Thymus (tissue), 11 donors: ENCODE measurements around the gene IFNLR1. TPM values are rescaled to one million over a fixed set of nuclear protein-coding genes. Genes with fewer than 3 reads are reported as not detected.

Experiments
- DNase-seq, 9 donors: peaks; one replicate each; pipeline ENCODE4 v3.0.0-alpha.2; 2013; ENCODE audit warnings: low spot score in 9 of 9, low read depth in 6 of 9, missing footprints in 1 of 9
- H3K27ac ChIP-seq, 2 donors: one replicate each; pipeline ENCODE4 v1.5.1; 2013; ENCODE audit warnings: control low read depth in 1 of 2, low read depth in 1 of 2, low read length in 1 of 2, mild to moderate bottlenecking in 1 of 2, moderate library complexity in 1 of 2
- H3K27me3 ChIP-seq, 2 donors: one replicate each; pipeline ENCODE4 v1.5.1; 2013; ENCODE audit warnings: low read length in 1 of 2; ENCODE audit not compliant: control insufficient read depth in 2 of 2, insufficient read depth in 1 of 2
- H3K36me3 ChIP-seq, 2 donors: one replicate each; pipeline ENCODE4 v1.5.1; 2013; ENCODE audit warnings: low read length in 1 of 2, mild to moderate bottlenecking in 1 of 2, moderate library complexity in 1 of 2; ENCODE audit not compliant: control insufficient read depth in 2 of 2, insufficient read depth in 2 of 2
- H3K4me1 ChIP-seq, 2 donors: one replicate each; pipeline ENCODE4 v1.5.1; 2013; ENCODE audit warnings: low read length in 2 of 2; ENCODE audit not compliant: control insufficient read depth in 2 of 2, insufficient read depth in 2 of 2
- H3K4me3 ChIP-seq, 2 donors: one replicate each; pipeline ENCODE4 v1.5.1; 2013; ENCODE audit warnings: low read length in 2 of 2, control low read depth in 1 of 2, mild to moderate bottlenecking in 1 of 2
- H3K9me3 ChIP-seq, 2 donors: one replicate each; pipeline ENCODE4 v1.5.1; 2013; ENCODE audit warnings: low read length in 1 of 2, mild to moderate bottlenecking in 1 of 2; ENCODE audit not compliant: control insufficient read depth in 2 of 2, insufficient read depth in 1 of 2
- WGBS: extraction: QIAGEN DNeasy Blood & Tissue Kit; methylation state at CpG from one replicate; pipeline ENCODE4 v1.1.7; 2013; 5-methylcytosine and 5-hydroxymethylcytosine counted together
- polyA plus RNA-seq: library from polyadenylated mRNA; stranded (reverse); fragments of 200-250 nt; gene quantifications from one replicate; pipeline ENCODE4 v1.2.3, GENCODE V29; 2013
- total RNA-seq: library from RNA; stranded (reverse); fragments of 120-200 nt; gene quantifications from one replicate; pipeline ENCODE4 v1.2.4, GENCODE V29; 2013
- donor health status: healthy.

The IFNLR1 gene
- total and polyA plus RNA-seq, 2 donors, result 0.66 to 1.3 TPM

DNA sequence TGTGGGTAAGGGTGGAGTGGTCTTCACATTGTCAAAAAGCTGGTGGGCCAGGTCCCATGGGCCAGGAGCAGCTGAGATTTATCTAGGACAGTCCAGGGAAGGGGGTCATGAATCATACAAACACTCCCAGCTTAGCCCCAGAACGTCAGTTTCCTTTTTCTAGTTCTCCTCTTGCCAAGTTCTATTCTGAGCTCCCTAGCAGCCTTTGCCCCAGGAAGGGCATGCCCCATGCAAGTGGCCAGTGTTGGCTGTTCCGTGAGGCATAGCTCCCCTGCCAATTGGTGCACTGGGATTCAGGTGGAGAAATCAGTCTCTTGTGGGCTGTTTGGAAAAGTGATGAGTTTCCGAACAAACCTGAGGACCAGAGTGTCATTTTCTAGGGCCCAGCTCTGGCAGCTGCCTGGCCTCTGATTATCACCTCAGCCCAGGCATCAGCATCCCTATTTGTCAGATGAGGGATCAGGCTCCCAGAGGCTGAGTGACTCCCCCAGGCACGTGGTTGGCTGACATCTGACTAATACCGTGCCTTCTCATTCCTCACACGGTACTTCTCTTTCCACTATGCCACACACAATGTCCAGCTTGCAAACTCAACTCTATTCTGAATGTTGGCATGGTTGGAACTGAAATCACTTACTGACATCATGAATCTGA, 60.9 kb downstream of the IFNLR1 start:
- Histone ChIP-seq H3K9me3 (peaks cover 0 to 4% of the 10 kb centered on the region in 2 donors), H3K36me3 (no peaks in the 10 kb centered on the region), H3K4me3 (no peak overlapping the region), H3K4me1 (no peaks in the 10 kb centered on the region), H3K27ac (no peak overlapping the region), H3K27me3 (peaks cover 0 to 3% of the 10 kb centered on the region in 2 donors)
- no peak for DNase-seq
- 57% methylated on average over 6 of the region's 6 CpGs for WGBS

- H3K27ac ChIP-seq, result no peak overlapping the region
- peaks cover 0 to 3% of the 10 kb centered on the region in 2 donors for H3K4me1 ChIP-seq
- 85% methylated on average over 4 of the region's 4 CpGs for WGBS
- no peaks in the 10 kb centered on the region for H3K36me3 ChIP-seq
- H3K4me3 ChIP-seq, result no peak overlapping the region
- DNase-seq, result no peak
- peaks cover 0 to 3% of the 10 kb centered on the region in 2 donors for H3K27me3 ChIP-seq
- H3K9me3 ChIP-seq, result no peaks in the 10 kb centered on the region
Observed at GRCh38 chr1:24125456-24125855, 61.6 kb downstream of the IFNLR1 start.

- Histone ChIP-seq H3K9me3 (no peaks in the 10 kb centered on the region), H3K27ac (no peak overlapping the region), H3K36me3 (no peaks in the 10 kb centered on the region), H3K27me3 (peaks cover 0 to 3% of the 10 kb centered on the region in 2 donors), H3K4me1 (peaks cover 0 to 3% of the 10 kb centered on the region in 2 donors), H3K4me3 (no peak overlapping the region)
- WGBS, result 94% methylated on average over 2 of the region's 2 CpGs
- DNase-seq, result no peak
Observed at GRCh38 chr1:24124980-24125379, 62.1 kb downstream of the IFNLR1 start.

- Histone ChIP-seq H3K4me3 (no peak overlapping the region), H3K36me3 (no peaks in the 10 kb centered on the region), H3K9me3 (no peaks in the 10 kb centered on the region), H3K27ac (no peak overlapping the region), H3K27me3 (peaks cover 0 to 3% of the 10 kb centered on the region in 2 donors), H3K4me1 (peaks cover 0 to 3% of the 10 kb centered on the region in 2 donors)
- 92% methylated on average over 6 of the region's 6 CpGs for WGBS
- no peak for DNase-seq
Observed at GRCh38 chr1:24123611-24124010, 63.5 kb downstream of the IFNLR1 start.

GRCh38 chr1:24122776-24123175, 64.3 kb downstream of the IFNLR1 start:
- Histone ChIP-seq H3K27me3 (peaks cover 0 to 3% of the 10 kb centered on the region in 2 donors), H3K27ac (no peak overlapping the region)
- DNase-seq, result no peak

GRCh38 chr1:24121406-24121805, 65.7 kb downstream of the IFNLR1 start:
- H3K4me3 ChIP-seq, result no peak overlapping the region
- H3K27ac ChIP-seq, result no peak overlapping the region
- H3K4me1 ChIP-seq, result peaks cover 0 to 3% of the 10 kb centered on the region in 2 donors
- H3K9me3 ChIP-seq, result no peaks in the 10 kb centered on the region
- H3K36me3 ChIP-seq, result no peaks in the 10 kb centered on the region
- 93% methylated on average over 14 of the region's 14 CpGs for WGBS
- H3K27me3 ChIP-seq, result peaks cover 0 to 7% of the 10 kb centered on the region in 2 donors
- no peak for DNase-seq

More at GRCh38 chr1:24122776-24123175, 64.3 kb downstream of the IFNLR1 start:
- no peaks in the 10 kb centered on the region for H3K36me3 ChIP-seq
- 97% methylated on average over 7 of the region's 7 CpGs for WGBS
- H3K9me3 ChIP-seq, result no peaks in the 10 kb centered on the region
- no peak overlapping the region for H3K4me3 ChIP-seq
- peaks cover 0 to 3% of the 10 kb centered on the region in 2 donors for H3K4me1 ChIP-seq

DNA sequence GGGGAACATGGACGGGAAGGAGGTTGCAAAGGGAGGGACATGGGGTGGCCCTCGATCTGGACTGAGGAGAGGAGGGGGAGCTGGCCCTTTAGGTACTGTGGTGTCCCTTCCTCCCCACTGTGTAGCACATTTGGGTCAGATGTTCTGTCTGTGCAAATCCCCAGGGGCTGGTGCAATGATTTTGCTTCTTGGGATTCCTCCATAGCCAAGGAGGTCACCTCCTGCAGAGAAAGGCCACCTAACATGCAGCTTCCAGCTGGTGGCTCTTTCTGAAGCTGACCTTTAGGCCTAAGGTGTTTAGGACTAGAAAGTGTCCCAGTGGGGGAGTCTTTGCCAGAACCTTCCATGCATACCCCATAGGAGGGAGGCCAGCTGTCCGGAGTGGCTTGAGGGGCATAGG, 66.1 kb downstream of the IFNLR1 start:
- H3K27ac ChIP-seq, result no peak overlapping the region
- H3K27me3 ChIP-seq, result peaks cover 0 to 6% of the 10 kb centered on the region in 2 donors
- H3K36me3 ChIP-seq, result no peaks in the 10 kb centered on the region
- 57% methylated on average over 3 of the region's 3 CpGs for WGBS
- no peaks in the 10 kb centered on the region for H3K9me3 ChIP-seq
- DNase-seq, result no peak
- H3K4me1 ChIP-seq, result peaks cover 0 to 3% of the 10 kb centered on the region in 2 donors
- no peak overlapping the region for H3K4me3 ChIP-seq

DNA sequence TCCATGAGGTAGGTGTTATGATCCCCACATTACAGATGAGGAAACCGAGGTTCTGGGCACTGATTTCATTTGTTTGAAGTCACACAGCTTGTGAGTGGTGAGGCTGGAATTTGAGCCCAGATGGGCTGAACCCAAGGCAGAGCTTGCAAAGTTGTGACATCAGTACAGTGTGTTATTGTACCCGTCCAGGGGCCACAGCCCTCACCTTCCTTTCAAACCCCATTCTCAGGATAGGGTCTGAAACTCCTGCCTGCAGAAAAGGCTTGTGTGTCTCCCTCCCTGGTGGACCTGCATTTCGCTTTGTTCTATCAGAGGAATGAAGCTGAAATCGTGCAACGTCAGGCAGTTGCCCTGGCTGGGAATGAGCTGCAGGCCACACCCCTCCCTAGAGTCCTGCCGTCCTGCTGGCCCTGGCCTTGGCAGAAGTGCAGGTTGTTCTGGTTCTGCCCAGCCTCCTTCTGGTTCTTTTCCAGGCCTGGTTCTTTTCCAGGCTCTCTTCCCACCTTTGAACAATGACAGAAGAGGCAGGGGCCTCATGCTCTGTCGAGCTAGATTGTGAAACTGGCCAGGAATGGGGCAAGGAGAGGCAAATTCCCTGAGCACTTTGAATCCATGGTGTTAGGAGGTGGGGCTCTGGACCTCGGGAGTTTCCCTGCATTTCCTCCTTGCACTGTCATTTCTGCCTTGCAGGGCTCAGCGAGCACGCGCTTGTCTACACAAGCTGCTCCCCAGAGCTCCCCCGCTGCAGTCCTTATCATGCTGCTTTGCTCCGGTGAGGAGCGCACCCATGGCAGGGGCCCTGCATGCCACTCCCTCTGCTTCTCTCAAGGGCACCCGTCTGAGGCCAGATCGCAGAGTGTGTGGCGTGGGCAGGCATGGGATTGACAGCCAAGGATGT, 67.0 kb downstream of the IFNLR1 start:
- DNase-seq, result no peak
- 81% methylated on average over 17 of the region's 17 CpGs for WGBS
- H3K4me1 ChIP-seq, result peaks cover 0 to 3% of the 10 kb centered on the region in 2 donors
- H3K4me3 ChIP-seq, result no peak overlapping the region
- no peak overlapping the region for H3K27ac ChIP-seq
- H3K36me3 ChIP-seq, result no peaks in the 10 kb centered on the region
- H3K27me3 ChIP-seq, result peaks cover 0 to 5% of the 10 kb centered on the region in 2 donors
- H3K9me3 ChIP-seq, result no peaks in the 10 kb centered on the region

GRCh38 chr1:24119489-24119858, 67.6 kb downstream of the IFNLR1 start:
- peaks cover 0 to 9% of the 10 kb centered on the region in 2 donors for H3K27me3 ChIP-seq
- no peak overlapping the region for H3K27ac ChIP-seq
- no peaks in the 10 kb centered on the region for H3K36me3 ChIP-seq
- no peak for DNase-seq
- H3K4me3 ChIP-seq, result no peak overlapping the region
- H3K9me3 ChIP-seq, result no peaks in the 10 kb centered on the region
- WGBS, result 84% methylated on average over 5 of the region's 5 CpGs
- H3K4me1 ChIP-seq, result peaks cover 0 to 3% of the 10 kb centered on the region in 2 donors
